GM23338 (cell line): ENCODE results near the gene DHX29.

Source experiments
- CTCF ChIP-seq, 2 experiments: fragments of 200-600 bp in 1 of 2; sonication (generic) in 1 of 2; conservative IDR thresholded peaks; 2 replicates each; pipeline versions ENCODE4 v1.5.1 to v1.6.1; 2016 to 2017; ENCODE audit warnings: antibody characterized with exemption in 2 of 2, low read depth in 2 of 2, mild to moderate bottlenecking in 2 of 2, moderate library complexity in 1 of 2
- ETS1 ChIP-seq: IDR thresholded peaks from 2 replicates; pipeline ENCODE4 v1.6.1; 2016; ENCODE audit warnings: antibody characterized with exemption
- EZH2 ChIP-seq: fragments of 200-600 bp; sonication (generic); IDR thresholded peaks from one replicate; pipeline ENCODE4 v1.8.0; 2017; ENCODE audit warnings: antibody characterized with exemption, mild to moderate bottlenecking, low read depth; ENCODE audit not compliant: unreplicated experiment
- EZH2phosphoT487 ChIP-seq: fragments of 200-600 bp; sonication (generic); IDR thresholded peaks from one replicate; pipeline ENCODE4 v1.8.1; 2018; ENCODE audit warnings: antibody characterized with exemption; ENCODE audit not compliant: unreplicated experiment
- JUNB ChIP-seq: IDR thresholded peaks from one replicate; pipeline ENCODE4 v1.6.1; 2016; ENCODE audit warnings: antibody characterized with exemption; ENCODE audit not compliant: unreplicated experiment
- POLR2AphosphoS5 ChIP-seq: IDR thresholded peaks from 2 replicates; pipeline ENCODE4 v1.6.1; 2016; ENCODE audit warnings: antibody characterized with exemption, low read depth
- REST ChIP-seq: IDR thresholded peaks from one replicate; pipeline ENCODE4 v1.6.1; 2018; ENCODE audit warnings: antibody characterized with exemption; ENCODE audit not compliant: unreplicated experiment
- ZNF331 ChIP-seq: fragments of 250-450 bp; sonication (Bioruptor Pico); IDR thresholded peaks from 2 replicates; pipeline ENCODE4 v1.5.0; 2020; ENCODE audit warnings: low read depth, mild to moderate bottlenecking, moderate library complexity

GRCh38 chr5:55290991-55291390, 16.5 kb downstream of the DHX29 start:
- no peak for TF ChIP-seq CTCF (conservative IDR thresholded peaks at IDR 0.05; ENCODE audit: low read depth in 2 of 2)
- no peak for TF ChIP-seq REST
- no peak for TF ChIP-seq EZH2
- TF ChIP-seq JUNB: no peak
- no peak for TF ChIP-seq EZH2phosphoT487
- TF ChIP-seq POLR2AphosphoS5: no peak
- no peak for TF ChIP-seq ZNF331 (CRISPR knock-in tag)
- TF ChIP-seq ETS1: no peak
